ENCODE data around the gene SACM1L.

SACM1L gene

GRCh38 chr3:45773714-45774449 lies 84.7 kb downstream of the SACM1L start:
- no peak for DNase-seq

GRCh38 chr3:45774581-45775521 lies 85.7 kb downstream of the SACM1L start:
- no peak for DNase-seq

- DNase-seq, result no peak
These were observed 86.5 kb downstream of the SACM1L start for GRCh38 chr3:45775571-45776300.

DNA sequence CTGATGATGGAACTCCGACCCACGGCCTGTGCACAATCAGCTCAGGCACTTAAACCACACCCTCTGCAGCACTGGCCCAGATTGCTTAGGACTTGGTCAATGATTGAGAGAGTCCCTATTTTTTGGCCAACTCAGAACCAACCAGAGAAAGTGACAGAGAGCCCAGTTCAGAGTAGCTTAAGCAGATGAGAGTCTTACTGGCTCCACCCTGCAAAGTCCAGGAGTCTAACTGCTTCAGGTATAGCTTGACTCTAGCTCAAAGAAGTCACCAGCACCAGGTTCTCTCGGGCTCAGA lies 87.1 kb downstream of the SACM1L start:
- no peak for DNase-seq

GRCh38 chr3:45776611-45777010 lies 87.4 kb downstream of the SACM1L start:
- peak; percentile 93 for DNase-seq

DNA sequence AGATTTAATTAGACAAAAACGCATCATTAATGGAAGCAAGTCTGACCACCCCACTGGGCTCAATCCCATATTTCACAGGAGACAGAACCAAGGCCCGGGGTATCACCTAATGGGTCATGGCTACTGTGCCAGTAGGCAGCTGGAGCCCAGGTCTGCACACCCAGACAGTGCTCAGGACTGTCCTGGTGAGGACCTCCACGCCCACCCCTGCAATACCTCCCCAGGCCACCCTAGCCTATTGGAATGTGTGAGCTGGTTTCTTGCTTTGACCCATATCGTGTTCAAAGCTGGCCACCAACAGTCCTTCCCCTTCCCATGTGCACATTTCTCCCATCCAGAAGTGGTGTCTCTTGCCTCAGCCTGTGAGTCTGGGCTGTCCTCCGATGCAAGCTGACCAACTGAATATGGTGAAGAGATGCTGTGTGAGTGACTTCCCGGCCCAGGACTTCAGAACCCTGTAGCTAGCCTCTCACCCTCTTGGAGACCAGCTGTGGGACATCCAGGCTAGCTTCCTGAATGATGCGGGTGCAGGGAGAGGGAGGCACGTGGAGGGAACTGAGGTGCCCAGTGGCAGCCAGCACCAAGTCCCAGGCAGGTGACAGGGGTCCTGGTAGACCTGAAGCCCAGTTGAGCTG lies 88.0 kb downstream of the SACM1L start:
- no peak for DNase-seq

DNA sequence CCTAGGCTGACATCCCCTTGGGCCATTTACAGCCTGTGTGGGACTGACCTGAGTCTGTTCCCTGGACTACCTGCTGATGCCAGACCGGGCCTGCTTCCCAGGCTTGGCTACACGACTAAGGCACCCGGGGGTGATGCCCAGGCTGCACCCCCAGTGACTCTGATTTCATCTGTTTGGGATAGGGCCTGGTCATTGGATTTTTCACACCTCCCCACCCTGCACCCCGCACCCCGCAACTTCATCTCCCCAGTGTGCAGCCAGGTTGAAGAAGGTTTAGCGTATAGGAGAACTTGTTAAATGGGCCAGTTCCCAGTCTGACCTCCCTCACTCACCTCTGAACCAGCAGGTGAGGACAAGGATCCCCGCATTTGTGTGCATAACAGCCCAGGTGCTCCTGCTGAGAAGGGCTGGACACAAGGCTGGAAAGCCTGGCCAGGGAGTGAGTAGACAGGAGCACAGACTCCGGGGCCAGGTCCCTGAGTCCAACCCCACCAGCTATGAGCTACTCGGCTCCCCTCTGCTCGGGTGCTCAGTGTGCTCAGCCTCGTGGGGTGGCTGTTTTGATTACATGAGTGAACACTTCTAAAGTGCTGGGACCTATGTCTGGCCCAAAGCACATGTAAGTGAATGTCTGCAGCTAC lies 88.7 kb downstream of the SACM1L start:
- DNase-seq, result no peak

DNA sequence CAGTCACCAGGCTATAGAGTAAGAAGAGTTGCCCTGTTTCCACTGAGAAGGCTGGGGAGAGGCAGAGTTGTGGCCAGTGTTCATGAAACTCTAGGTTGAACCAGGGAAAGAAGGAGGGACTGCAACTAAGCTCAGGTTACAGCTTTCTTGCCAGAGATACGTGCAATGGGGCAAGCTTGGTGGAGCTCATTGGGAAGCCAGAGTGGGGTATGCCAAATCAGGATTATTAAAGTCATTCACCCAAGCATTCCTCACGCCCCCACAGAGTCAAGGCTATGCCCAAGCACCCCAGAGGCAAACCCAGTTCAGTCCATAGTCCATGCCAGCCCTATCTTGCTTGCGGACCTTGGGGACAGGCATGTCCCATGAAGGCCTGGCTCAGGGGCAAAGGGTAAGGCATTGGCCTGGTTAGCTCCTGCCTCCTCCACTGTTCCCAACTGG lies 89.6 kb downstream of the SACM1L start:
- DNase-seq, result no peak

- DNase-seq, result no peak
These were observed 90.8 kb downstream of the SACM1L start for GRCh38 chr3:45779746-45780735.

DNA sequence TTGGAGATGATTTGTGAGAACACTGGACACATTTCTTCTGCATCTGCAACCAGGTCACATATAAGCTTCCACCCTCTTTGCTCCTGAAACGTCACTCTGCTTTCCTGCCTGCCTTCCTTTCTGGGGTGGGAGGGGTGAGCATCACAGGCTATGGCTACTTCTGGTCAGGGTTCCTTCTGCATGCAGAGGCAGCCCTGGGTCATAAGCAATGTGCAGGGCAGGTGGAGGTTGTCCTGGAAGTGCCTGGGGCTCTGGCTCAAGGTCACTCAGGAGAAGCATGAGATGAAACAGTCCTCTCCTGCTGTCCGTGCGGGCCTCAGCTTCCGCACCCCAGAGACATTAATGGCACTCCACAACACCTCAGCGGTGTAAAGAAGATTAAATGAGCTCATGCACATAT lies 92.1 kb downstream of the SACM1L start:
- DNase-seq, result no peak

DNA sequence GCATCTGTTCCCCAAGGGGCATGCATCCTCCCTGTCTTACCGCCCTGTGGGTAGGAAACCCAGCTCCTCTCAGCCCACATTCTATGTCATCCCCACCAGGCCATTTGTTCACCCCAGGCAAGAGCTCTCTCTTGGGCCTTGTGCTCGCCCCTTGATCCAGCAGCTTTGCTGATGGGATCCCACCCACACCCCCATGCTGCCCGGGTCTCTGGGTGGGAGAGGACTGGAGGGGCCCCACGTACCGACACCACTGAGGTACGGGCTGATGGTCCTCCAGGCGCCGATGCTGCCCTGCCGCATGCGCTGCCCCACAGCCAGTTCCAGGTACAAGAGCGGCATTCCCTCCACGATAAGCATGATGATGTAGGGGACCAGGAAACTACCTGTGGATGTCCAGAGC lies 92.6 kb downstream of the SACM1L start:
- DNase-seq, result no peak

DNA sequence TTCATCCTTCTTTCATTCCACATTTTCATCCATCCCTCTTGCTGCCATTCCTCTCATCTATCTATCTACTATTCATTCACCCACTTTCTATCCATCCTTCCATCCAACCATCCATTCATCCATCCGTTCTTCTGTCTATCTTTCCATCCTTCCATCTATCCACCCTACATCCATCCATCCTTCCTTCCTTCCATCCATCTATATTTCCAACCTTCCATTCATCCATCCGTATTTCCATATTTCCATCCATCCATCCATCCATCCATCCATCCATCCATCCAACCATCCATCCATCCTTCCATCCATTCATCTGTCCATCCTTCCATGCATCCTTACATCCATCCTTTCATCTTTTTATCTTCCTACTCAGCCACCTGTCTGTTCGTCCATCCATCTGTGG lies 93.2 kb downstream of the SACM1L start:
- no peak for DNase-seq

GRCh38 chr3:45783667-45784066 lies 94.5 kb downstream of the SACM1L start:
- no peak for DNase-seq

- no peak for DNase-seq
These were observed 96.5 kb downstream of the SACM1L start for GRCh38 chr3:45785605-45786150.

DNA sequence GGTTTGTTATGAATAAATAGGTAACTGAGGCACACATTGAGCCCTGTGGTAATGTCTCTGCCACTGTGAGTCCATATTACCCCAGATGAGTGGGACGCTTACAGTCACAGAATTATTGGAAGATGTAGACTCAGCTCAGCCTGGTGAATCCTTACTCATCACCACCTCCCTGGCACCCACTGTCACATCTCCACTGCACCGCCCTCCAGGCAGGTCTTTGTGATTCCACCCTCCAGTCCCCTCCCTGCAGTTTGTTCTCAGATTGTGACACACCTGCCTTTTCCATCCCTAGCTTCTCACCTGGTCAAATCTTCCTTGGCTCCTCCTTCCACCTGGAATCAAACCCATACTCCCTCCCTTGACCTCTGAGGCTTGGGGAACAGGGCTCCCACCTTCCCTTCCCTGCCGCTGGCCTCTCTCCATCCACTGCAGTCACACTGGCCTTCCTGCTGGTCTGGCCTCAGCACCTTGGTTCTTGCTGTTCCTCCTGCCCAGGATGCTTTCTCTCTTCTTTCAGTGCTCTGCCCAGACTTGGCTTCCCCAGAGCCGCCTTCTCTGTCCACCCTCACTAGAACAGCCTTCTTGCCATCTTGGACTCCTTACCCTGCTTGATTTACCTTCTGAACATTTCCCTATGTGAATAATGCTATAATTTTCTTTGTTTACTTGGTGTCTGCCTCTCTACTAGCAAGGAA lies 97.8 kb downstream of the SACM1L start:
- no peak for DNase-seq

DNA sequence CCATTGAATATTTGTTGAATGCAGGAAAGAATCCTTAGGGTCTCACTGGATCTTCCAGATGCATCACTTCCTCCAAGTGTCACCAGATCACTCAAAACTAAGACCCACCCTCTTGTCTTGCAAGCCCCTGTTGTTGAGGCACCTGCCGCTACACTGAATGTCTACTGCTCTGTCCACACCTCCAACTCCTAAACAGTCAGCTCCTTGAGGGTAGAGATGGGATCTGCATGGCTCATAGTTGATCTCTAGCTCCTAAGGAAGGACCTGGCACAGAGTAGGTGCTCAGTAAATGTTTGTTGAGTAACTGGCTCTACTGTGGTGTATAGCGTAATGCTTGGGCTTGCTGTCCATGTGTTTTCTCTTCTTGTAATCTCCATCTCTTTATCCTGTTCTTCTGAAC lies 98.4 kb downstream of the SACM1L start:
- DNase-seq, result no peak

DNA sequence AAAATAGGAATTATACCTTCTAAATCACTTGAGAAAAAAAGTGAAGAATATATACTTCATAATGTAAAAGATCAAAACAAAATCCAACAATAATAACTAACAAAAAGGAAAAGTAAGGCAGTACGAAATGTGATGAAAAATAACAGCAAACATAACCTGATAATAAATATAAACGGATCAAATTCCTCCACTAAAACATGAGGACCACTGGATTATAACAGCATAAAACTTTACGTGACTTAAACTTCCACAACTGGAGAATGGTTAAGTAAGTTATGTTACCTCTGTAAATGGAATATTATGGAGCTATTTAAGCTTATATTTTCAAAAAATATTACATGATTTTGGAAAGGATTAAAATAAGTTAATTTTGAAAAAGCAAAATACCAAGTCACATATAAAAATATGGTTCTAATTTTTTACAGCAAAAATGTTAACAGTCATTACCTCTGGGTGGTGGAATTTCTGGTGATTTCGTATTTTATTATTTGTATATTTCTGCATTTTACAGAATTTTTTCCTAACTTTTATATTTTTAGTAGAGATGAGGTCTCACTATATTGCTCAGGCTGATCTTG lies 100.1 kb downstream of the SACM1L start:
- DNase-seq, result no peak

DNA sequence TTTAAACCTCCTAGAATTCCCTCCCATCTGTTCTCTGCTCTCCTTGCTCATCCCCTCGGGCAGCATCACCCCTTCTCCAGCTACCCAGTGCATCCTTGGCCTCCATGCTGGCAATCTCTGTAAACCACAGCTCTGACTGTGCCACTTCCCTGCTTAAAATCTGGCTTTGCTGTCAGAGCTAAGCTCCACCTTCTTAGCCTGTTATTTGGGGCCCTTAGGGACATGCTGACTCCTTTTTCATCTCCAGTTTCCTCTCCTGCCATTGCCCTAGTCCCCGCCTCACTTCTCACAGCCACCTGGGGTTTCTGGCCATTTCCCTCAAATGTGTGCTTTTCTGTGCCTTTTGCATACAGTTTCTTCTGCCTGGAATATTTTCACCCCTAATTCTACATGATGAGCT lies 101.4 kb downstream of the SACM1L start:
- peak; percentile 80 for DNase-seq

GRCh38 chr3:45792036-45792435 lies 102.8 kb downstream of the SACM1L start:
- no peak for DNase-seq

All from NCI-H69 (cell line).